ENCODE results near the gene NRF1.

GRCh38 chr7:129670656-129671055, 59.1 kb downstream of the NRF1 start:
- TF ChIP-seq EP300 (IDR thresholded peaks at IDR 0.05; ENCODE audit: low read depth in 2 of 2, low read length in 2 of 2) (no peak), EP300 (CRISPR knock-in tag; IDR thresholded peaks at IDR 0.05; ENCODE audit: borderline replicate concordance) (no peak), AGO1 (IDR thresholded peaks at IDR 0.05; ENCODE audit: low read depth, low read length, poor library complexity, severe bottlenecking) (no peak), ZNF282 (IDR thresholded peaks at IDR 0.05; ENCODE audit: partially characterized antibody) (no peak), HCFC1 (IDR thresholded peaks at IDR 0.05; ENCODE audit: low read depth, low read length) (no peak), ZNF274 (CRISPR knock-in tag; IDR thresholded peaks at IDR 0.05) (no peak), HMGXB3 (CRISPR knock-in tag; IDR thresholded peaks at IDR 0.05; ENCODE audit: borderline replicate concordance) (no peak), CTCF (CRISPR knock-in tag; IDR thresholded peaks at IDR 0.05) (no peak), IRF2 (CRISPR knock-in tag; IDR thresholded peaks at IDR 0.05) (no peak), BCLAF1 (IDR thresholded peaks at IDR 0.05) (no peak), NFIC (IDR thresholded peaks at IDR 0.05; ENCODE audit: low read length) (no peak), BRCA1 (CRISPR knock-in tag; IDR thresholded peaks at IDR 0.05) (no peak), PLRG1 (conservative IDR thresholded peaks at IDR 0.05) (no peak)
- TF ChIP-seq, protein P1, sequence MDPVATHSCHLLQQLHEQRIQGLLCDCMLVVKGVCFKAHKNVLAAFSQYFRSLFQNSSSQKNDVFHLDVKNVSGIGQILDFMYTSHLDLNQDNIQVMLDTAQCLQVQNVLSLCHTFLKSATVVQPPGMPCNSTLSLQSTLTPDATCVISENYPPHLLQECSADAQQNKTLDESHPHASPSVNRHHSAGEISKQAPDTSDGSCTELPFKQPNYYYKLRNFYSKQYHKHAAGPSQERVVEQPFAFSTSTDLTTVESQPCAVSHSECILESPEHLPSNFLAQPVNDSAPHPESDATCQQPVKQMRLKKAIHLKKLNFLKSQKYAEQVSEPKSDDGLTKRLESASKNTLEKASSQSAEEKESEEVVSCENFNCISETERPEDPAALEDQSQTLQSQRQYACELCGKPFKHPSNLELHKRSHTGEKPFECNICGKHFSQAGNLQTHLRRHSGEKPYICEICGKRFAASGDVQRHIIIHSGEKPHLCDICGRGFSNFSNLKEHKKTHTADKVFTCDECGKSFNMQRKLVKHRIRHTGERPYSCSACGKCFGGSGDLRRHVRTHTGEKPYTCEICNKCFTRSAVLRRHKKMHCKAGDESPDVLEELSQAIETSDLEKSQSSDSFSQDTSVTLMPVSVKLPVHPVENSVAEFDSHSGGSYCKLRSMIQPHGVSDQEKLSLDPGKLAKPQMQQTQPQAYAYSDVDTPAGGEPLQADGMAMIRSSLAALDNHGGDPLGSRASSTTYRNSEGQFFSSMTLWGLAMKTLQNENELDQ (CRISPR knock-in tag; IDR thresholded peaks at IDR 0.05; ENCODE audit: borderline replicate concordance), result no peak
